ENCODE measurements around the gene STX11. TPM values are rescaled to one million over a fixed set of nuclear protein-coding genes. Genes with fewer than 3 reads are reported as not detected.

STX11 gene
- total and polyA plus RNA-seq, 10 of the 15 experiments (the other 5 are each of a cell fraction or from before 2014, with no cell fraction given): 0.66 to 38.1 (median 19.8) TPM

- SMC1A ChIA-PET (ENCODE audit: uncharacterized antibody, unreplicated experiment): interaction anchor here (1.0 to 4.0 kb wide), 6 partner anchors 10 to 41 kb away, joined by 3 to 12 read pairs (median 4); no protein-coding TSS in a partner anchor
- FAIRE-seq: no peak
Measured at GRCh38 chr6:144178323-144178722, 28.0 kb downstream of the STX11 start.

More at GRCh38 chr6:144178323-144178722, 28.0 kb downstream of the STX11 start:
- H4K20me1 ChIP-seq (ENCODE audit: control insufficient read depth, insufficient read depth): no peaks in the 10 kb centered on the region
- H3K9me3 ChIP-seq (replicated peaks; ENCODE audit: control insufficient read depth, insufficient read depth, low read length): peaks cover 4% of the 10 kb centered on the region; the same call in 2 of the 3 replicates
- no peak overlapping the region for H3K4me3 ChIP-seq
- in situ Hi-C loops (cut with MboI) (no loop called here), intact Hi-C loops (cut with micrococcal nuclease; ENCODE audit: unreplicated experiment) (no loop called here)
- no peak overlapping the region for H2AFZ ChIP-seq (ENCODE audit: control insufficient read depth, low read depth, low read length)
- no peak overlapping the region for H3K4me2 ChIP-seq (ENCODE audit: control insufficient read depth, insufficient read depth)
- H3K27me3 ChIP-seq (replicated peaks in 1 of 2; ENCODE audit: control insufficient read depth in 2 of 2, insufficient read depth in 2 of 2, low read length in 1 of 2): no peaks in the 10 kb centered on the region
- no peak overlapping the region for H3K27ac ChIP-seq (ENCODE audit: control insufficient read depth, insufficient read depth)
- ChIA-PET CTCF (interaction anchor here (0.9 to 1.3 kb wide), 3 partner anchors 14 to 23 kb away, joined by 3 to 7 read pairs (median 4); no protein-coding TSS in a partner anchor), RAD21 (ENCODE audit: unreplicated experiment) (interaction anchor here (0.9 to 1.8 kb wide), 4 partner anchors 14 to 73 kb away, joined by 3 to 4 read pairs (median 4); no protein-coding TSS in a partner anchor), POLR2A (no interaction called here)
- WGBS (ENCODE audit: insufficient coverage, insufficient replicate concordance, low lambda C conversion rate, missing lambda C conversion rate): 62% methylated on average over 3 of the region's 3 CpGs
- no peak overlapping the region for H3K9ac ChIP-seq (ENCODE audit: control insufficient read depth, insufficient read depth, low read length)
- H3K79me2 ChIP-seq (ENCODE audit: control insufficient read depth, insufficient read depth, low read length): peaks cover 23% of the 10 kb centered on the region
- DNase-seq (ENCODE audit: low read depth, low spot score) (no peak), ATAC-seq (no peak)
- TF ChIP-seq CUX1 (IDR thresholded peaks at IDR 0.05; ENCODE audit: insufficient replicate concordance, low read depth, low read length) (no peak), DPF2 (IDR thresholded peaks at IDR 0.05) (no peak), POU2F2 (IDR thresholded peaks at IDR 0.05; ENCODE audit: borderline replicate concordance, low read depth, low read length) (no peak), JUNB (IDR thresholded peaks at IDR 0.05) (peak; percentile 16; the same call in 1 of the 2 replicates), PAX5 (IDR thresholded peaks at IDR 0.05; ENCODE audit: borderline replicate concordance, low read depth, low read length) (no peak)
- peaks cover 5 to 7% of the 10 kb centered on the region in 2 experiments; a peak in 2 of 4 replicates for H3K36me3 ChIP-seq (ENCODE audit: control insufficient read depth in 2 of 2, insufficient read depth in 2 of 2, low read length in 1 of 2)
- no TSS peak for BruUV-seq (replicated peaks)
- H3K4me1 ChIP-seq (ENCODE audit: control insufficient read depth, insufficient read depth, low read length): peaks cover 22% of the 10 kb centered on the region

All from GM12878 (cell line).